ENCODE results near the gene MECR.

DNA sequence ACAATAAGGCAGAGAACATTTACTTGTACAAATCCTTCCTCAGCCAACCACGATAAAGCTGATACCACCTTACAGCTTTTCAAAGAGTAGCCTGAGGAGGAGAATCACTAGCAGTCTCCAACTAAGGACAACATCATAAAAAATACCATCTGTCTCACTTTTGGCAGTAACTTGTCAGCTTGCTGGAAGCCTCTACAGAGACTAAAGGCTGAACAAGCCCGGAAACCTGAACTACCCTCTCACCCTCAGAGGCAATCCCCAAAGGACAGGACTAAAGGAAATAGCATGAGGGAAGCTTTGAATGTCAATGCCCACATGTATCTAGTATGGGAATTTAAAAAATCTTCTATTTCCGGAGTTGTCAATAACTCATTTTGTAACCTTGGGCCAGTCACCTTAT is 59.6 kb downstream of the MECR start:
- TF ChIP-seq, protein P1, sequence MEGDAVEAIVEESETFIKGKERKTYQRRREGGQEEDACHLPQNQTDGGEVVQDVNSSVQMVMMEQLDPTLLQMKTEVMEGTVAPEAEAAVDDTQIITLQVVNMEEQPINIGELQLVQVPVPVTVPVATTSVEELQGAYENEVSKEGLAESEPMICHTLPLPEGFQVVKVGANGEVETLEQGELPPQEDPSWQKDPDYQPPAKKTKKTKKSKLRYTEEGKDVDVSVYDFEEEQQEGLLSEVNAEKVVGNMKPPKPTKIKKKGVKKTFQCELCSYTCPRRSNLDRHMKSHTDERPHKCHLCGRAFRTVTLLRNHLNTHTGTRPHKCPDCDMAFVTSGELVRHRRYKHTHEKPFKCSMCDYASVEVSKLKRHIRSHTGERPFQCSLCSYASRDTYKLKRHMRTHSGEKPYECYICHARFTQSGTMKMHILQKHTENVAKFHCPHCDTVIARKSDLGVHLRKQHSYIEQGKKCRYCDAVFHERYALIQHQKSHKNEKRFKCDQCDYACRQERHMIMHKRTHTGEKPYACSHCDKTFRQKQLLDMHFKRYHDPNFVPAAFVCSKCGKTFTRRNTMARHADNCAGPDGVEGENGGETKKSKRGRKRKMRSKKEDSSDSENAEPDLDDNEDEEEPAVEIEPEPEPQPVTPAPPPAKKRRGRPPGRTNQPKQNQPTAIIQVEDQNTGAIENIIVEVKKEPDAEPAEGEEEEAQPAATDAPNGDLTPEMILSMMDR (IDR thresholded peaks at IDR 0.05) = no peak
- TF ChIP-seq POLR2A (IDR thresholded peaks at IDR 0.05) (no peak), EP300 (IDR thresholded peaks at IDR 0.05) (no peak)
